SIG-M5 treated with dmso at 0.1 percent for 504 hours (cell line): ENCODE data around the gene MRNIP.
"Not testable (repeated sequence)": the region's sequence is repeated elsewhere in the genome, so short reads cannot be mapped to it uniquely, and the experiment has no call there.

Experiments used
- DNase-seq: peaks from one replicate; lab custom pipeline; 2025; ENCODE audit not compliant: unreplicated experiment; lab: John Stamatoyannopoulos, UW

The MRNIP gene

GRCh38 chr5:179794575-179794974, 64.0 kb downstream of the MRNIP start:
- no peak for DNase-seq

GRCh38 chr5:179794171-179794570, 64.4 kb downstream of the MRNIP start:
- no peak for DNase-seq

- no peak for DNase-seq
These were observed 65.0 kb downstream of the MRNIP start, which contains the start of gene LTC4S for GRCh38 chr5:179793468-179794139. Gene LTC4S (plus strand): TSS chr5:179793986. CDS start chr5:179794081, 95 bp downstream.

- no peak for DNase-seq
These were observed 65.8 kb downstream of the MRNIP start for GRCh38 chr5:179792612-179793467.

- DNase-seq = no peak
These were observed 66.6 kb downstream of the MRNIP start for GRCh38 chr5:179791881-179792611.

- DNase-seq = not testable (repeated sequence)
These were observed 69.3 kb downstream of the MRNIP start for GRCh38 chr5:179789278-179789677.

- no peak for DNase-seq
These were observed 70.3 kb downstream of the MRNIP start for GRCh38 chr5:179788193-179788854.
